Stimulated activated CD8-positive, alpha-beta memory T cell treated with anti-CD3 and anti-CD28 coated beads, Interleukin-2, amount 100 ng/mL, for 1 hour (primary cell): Measurements from ENCODE around the gene OR8S1.
"Not testable (repeated sequence)": the region's sequence is repeated elsewhere in the genome, so short reads cannot be mapped to it uniquely, and the experiment has no call there.

Source experiments
- DNase-seq, 2 donors: peaks; one replicate each; pipeline ENCODE4 v3.0.0-alpha.2; 2020; ENCODE audit warnings: low read depth in 2 of 2

The OR8S1 gene

GRCh38 chr12:48525332-48525731, at the start of gene OR8S1:
OR8S1 (plus strand) TSS chr12:48525632; CDS start chr12:48525632, 0 bp downstream.
- no peak for DNase-seq

GRCh38 chr12:48482198-48482597, 43.2 kb upstream of the OR8S1 start, which contains the start of gene C12orf54:
C12orf54 (plus strand) TSS chr12:48482498; CDS start chr12:48483297, 799 bp downstream.
- DNase-seq: no peak

DNA sequence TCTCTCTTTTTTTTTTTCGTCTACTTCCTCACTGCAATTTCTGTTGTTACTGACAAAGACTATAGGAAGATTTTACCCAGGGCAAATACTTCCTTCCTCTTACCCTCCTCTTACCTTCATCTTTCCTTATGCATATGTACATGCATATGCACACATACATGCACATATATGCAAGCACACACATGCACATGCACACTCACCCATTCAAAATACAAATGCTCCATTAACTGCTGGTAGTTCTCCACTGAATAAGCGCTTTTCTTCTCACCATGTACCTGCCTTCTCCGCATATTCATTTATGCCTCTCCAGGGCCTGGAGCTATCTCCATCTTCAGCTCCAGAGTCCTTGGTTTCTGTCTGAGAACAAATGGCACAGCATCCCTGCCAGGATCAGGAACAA, 42.5 kb upstream of the OR8S1 start:
- no peak for DNase-seq

DNA sequence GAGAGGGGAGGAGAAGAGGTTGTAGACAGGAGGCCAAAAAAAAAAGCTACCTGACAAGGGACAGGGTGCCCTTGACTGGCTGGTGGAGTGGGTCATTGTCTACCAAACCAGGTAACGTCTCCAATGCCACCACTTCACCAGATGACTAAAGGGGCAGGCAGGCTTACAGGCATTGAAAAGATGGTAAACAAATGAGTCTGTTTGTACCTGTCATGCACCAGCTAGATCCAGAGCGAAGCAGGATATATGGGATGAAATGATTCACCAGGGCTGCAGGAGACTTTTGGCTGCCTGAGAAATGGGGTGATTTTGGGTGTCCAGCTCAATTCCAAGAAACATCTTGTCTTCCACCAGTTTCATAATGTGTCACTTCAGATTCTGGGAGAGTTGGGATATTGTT, 39.2 kb upstream of the OR8S1 start:
- no peak for DNase-seq

DNA sequence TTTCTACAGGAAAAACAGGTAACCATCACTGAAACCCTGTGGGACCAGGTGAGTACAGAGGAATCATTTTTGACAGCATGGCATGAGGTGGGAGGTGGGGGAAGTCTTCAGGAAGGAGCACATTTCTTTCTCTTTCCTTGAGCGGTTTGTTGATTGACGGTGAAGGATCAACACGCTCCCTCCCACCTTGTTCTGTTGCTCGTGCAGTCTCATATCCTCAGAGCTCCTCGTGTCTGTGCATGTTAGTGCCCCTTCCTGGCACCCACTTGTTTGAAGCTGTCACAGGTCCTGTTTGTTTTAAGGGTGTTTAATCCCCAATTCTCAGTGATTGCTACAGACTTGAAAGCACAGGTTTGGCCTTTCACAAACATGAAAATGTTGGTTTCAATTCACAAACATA, 38.8 kb upstream of the OR8S1 start:
- no peak for DNase-seq

DNA sequence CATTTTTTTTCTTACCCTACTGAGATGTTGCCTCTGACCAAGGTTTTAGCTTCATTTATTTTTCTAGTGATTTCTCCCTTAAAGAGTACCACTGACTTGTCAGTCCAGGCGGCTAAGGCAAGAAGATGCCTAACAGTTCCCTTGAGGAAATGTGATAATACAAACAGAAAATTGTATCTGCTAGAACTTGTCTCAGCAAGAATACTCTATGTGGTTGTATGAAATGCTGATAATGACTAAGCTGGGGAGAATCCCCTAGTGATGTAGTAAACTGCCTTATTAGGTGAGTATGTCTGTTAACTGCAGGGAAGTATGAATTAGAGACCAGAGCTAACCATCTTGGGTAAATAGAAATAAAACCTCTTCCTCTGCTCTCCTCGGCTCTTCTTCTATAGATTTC, 36.4 kb upstream of the OR8S1 start:
- no peak for DNase-seq

DNA sequence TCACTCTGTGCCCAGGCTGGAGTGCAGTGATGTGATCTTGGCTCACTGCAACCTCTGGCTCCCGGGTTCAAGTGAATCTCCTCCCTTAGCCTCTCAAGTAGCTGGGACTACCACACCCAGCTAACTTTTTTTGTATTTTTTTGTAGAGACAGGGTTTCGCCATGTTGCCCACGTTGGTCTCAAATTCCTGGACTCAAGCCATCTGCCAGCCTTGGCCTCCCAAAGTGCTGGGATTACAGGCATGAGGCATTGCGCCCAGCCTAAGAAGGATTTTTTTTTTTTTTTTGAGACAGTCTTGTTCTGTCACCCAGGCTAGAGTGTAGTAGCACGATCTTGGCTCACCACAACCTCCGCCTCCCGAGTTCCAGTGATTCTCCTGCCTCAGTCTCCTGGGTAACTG, 36.0 kb upstream of the OR8S1 start:
- not testable (repeated sequence) for DNase-seq

- not testable (repeated sequence) for DNase-seq
These were observed 25.2 kb upstream of the OR8S1 start for GRCh38 chr12:48500281-48500680.

- not testable (repeated sequence) for DNase-seq
These were observed 18.6 kb upstream of the OR8S1 start for GRCh38 chr12:48506836-48507235.

DNA sequence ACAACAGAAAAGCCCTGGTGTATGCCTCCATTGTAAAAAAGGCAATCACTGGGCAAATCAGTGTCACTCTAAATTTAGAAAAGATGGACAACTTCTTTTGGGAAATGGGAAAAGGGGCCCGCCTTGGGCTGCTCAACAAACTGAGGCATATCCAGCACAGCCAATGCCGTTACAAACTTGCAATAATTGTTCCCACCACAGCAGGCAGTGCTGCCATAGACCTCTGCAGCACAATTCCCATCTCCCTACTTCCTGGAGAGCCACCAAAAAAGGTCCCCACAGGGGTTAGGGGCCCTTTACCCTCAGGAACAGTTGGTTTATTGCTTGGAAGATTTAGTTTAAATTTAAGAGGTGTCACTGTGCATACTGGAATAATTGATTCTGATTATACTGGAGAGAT, 16.4 kb upstream of the OR8S1 start:
- no peak for DNase-seq

GRCh38 chr12:48510111-48510510, 15.3 kb upstream of the OR8S1 start:
- no peak for DNase-seq

DNA sequence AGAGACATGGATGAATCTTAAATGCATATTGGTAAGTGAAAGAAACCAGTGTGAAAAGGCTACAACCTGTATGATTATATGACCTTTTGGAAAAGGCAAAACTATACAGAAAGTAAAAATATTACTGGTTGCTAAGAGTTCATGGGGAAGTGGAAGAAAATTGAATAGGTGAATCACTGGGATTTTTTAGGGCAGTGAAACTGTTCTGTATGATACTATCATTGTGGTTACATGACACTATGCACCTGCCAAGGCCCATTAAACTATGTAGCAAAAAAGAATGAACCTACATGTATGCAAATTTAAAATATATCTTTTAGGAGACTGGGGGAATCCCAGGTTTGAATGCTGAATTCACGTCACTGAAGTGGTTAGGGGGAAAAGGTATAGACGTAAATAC, 12.6 kb upstream of the OR8S1 start:
- no peak for DNase-seq

DNA sequence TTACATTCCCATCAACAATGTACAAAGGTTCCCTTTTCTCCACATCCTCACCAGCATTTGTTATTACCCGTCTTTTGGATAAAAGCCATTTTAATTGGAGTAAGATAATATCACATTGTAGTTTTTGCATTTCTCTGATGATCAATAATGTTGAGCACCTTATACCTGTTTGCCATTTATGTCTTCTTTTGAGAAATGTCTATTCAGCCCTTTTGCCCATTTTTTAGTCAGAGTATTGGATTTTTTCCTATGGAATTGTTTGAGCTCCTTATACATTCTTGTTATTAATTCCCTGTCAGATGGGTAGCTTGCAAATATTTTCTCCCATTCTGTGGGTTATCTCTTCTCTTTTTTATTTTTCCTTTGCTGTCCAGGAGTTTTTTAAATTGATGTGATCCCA, 10.7 kb upstream of the OR8S1 start:
- DNase-seq: no peak

GRCh38 chr12:48520381-48520780, 5.1 kb upstream of the OR8S1 start:
- DNase-seq: not testable (repeated sequence)

- DNase-seq: no peak
These were observed 2.6 kb downstream of the OR8S1 start for GRCh38 chr12:48527891-48528670.

GRCh38 chr12:48532601-48533000, 7.2 kb downstream of the OR8S1 start:
- no peak for DNase-seq

GRCh38 chr12:48536602-48537001, 11.2 kb downstream of the OR8S1 start:
- no peak for DNase-seq

DNA sequence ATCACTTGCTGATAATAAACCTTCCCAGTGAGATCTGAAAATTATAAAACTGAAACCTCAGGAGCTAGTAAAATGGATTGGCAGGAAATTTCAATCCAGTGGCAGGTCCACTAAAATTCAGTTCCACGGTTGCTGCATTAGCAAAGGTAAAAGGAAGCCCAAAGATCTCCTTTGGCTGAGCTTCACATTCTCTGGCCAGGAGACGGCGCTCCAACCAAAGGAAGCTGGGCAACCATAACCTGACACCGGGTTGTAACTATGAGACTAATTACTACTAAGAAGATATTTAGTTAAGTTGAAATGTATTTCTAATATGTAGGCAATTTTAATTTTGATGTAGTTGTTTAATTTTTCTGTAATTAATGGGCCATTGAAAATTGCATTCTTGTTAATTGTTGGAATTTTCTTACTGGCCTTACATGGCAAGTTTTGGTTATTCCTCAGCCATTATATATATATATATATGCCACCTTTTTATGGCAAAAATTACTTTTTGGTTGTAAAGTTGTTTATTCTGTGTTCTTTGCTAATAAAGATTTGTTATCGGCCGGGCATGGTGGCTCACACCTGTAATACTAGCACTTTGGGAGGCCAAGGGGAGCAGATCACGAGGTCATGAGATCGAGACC, 17.0 kb downstream of the OR8S1 start:
- DNase-seq: peak in 1 of 2 donors; percentile 18

- DNase-seq: no peak
These were observed 20.5 kb downstream of the OR8S1 start for GRCh38 chr12:48545833-48546469.

DNA sequence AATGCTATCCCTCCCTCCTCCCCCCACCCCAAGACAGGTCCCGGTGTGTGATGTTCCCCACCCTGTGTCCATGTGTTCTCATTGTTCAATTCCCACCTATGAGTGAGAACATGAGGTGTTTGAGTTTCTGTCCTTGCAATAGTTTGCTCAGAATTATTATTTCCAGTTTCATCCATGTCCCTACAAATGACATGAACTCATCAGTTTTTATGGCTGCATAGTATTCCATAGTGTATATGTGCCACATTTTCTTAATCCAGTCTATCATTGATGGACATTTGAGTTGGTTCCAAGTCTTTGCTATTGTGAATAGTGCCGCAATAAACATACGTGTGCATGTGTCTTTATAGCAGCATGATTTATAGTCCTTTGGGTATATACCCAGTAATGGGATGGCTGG, 21.6 kb downstream of the OR8S1 start:
- DNase-seq: not testable (repeated sequence)

- DNase-seq: not testable (repeated sequence)
These were observed 26.2 kb downstream of the OR8S1 start for GRCh38 chr12:48551636-48552035.

DNA sequence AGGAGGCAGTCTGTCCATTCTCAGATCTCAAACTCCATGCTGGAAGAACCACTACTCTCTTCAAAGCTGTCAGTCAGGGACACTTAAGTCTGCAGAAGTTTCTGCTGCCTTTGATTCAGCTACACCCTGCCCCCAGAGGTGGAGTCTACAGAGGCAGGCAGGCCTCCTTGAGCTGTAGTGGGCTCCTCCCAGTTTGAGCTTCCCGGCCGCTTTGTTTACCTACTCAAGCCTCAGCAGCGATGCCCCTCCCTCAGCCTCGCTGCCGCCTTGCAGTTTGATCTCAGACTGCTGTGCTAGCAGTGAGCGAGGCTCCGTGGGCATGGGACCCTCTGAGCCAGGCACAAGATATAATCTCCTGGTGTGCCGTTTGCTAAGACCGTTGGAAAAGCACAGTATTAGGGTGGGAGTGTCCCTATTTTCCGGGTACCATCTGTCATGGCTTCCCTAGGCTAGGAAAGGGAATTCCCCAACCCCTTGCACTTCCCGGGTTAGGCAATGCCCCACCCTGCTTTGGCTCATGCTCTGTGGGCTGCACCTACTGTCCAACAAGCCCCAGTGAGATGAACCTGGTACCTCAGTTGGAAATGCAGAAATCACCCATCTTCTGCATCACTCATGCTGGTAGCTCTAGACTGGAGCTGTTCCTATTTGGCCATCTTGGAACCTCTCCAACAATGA, 28.4 kb downstream of the OR8S1 start:
- DNase-seq: not testable (repeated sequence)
